Smooth muscle cell (in vitro differentiated cells): ENCODE measurements around the gene PDK1. TPM values are rescaled to one million over a fixed set of nuclear protein-coding genes. Genes with fewer than 3 reads are reported as not detected.

Experiments
- DNase-seq: peaks from one replicate; lab custom pipeline; 2025; ENCODE audit not compliant: unreplicated experiment; lab: John Stamatoyannopoulos, UW
- H2AFZ ChIP-seq: fragments of 200-600 bp; sonication (generic); 2 replicates; pipeline ENCODE4 v1.6.0; 2016; ENCODE audit warnings: antibody characterized with exemption, low read depth, mild to moderate bottlenecking
- H3F3A ChIP-seq: fragments of 200-600 bp; sonication (generic); 2 replicates; pipeline ENCODE4 v1.6.0; 2017; ENCODE audit warnings: antibody characterized with exemption, low read depth
- H3K27ac ChIP-seq: fragments of 200-600 bp; sonication (generic); 2 replicates; pipeline ENCODE4 v1.5.1; 2016; ENCODE audit warnings: low read depth, mild to moderate bottlenecking
- H3K27me3 ChIP-seq: fragments of 200-600 bp; sonication (generic); 2 replicates; pipeline ENCODE4 v1.6.1; 2016; ENCODE audit warnings: low read depth, mild to moderate bottlenecking
- H3K36me3 ChIP-seq: fragments of 200-600 bp; sonication (generic); 2 replicates; pipeline ENCODE4 v1.5.1; 2016; ENCODE audit warnings: low read depth
- H3K4me1 ChIP-seq: fragments of 200-600 bp; sonication (generic); 2 replicates; pipeline ENCODE4 v1.5.1; 2016; ENCODE audit warnings: low read depth
- H3K4me2 ChIP-seq: fragments of 200-600 bp; sonication (generic); 2 replicates; pipeline ENCODE4 v1.6.0; 2016; ENCODE audit warnings: mild to moderate bottlenecking
- H3K4me3 ChIP-seq: fragments of 200-600 bp; sonication (generic); 2 replicates; pipeline ENCODE4 v1.5.1; 2016; ENCODE audit warnings: mild to moderate bottlenecking
- H3K79me2 ChIP-seq: fragments of 200-600 bp; sonication (generic); 2 replicates; pipeline ENCODE4 v1.6.0; 2016; ENCODE audit warnings: low read depth, mild to moderate bottlenecking
- H3K9ac ChIP-seq: fragments of 200-600 bp; sonication (generic); 2 replicates; pipeline ENCODE4 v1.6.0; 2016; ENCODE audit warnings: low read depth
- H3K9me3 ChIP-seq: fragments of 200-600 bp; sonication (generic); replicated peaks from 2 replicates; pipeline ENCODE4 v1.5.1; 2016; ENCODE audit warnings: low read depth
- H4K20me1 ChIP-seq: fragments of 200-600 bp; sonication (generic); 2 replicates; pipeline ENCODE4 v1.6.0; 2016; ENCODE audit warnings: low read depth
- WGBS: methylation state at CpG from one replicate; pipeline ENCODE4 v1.1.7; 2016; ENCODE audit warnings: low lambda C conversion rate; 5-methylcytosine and 5-hydroxymethylcytosine counted together
- polyA plus RNA-seq: library from polyadenylated mRNA; unstranded; fragments of >200 nt; fragmentation: Nextera tagmentation; extraction: Ambion mirVana; gene quantifications from 2 replicates; pipeline ENCODE4 v1.2.1, GENCODE V29; 2016
- total RNA-seq: library from RNA; depleted of rRNA; stranded (reverse); fragments of >200 nt; gene quantifications from 2 replicates; pipeline ENCODE4 v1.2.3, GENCODE V29; 2014
- TF ChIP-seq, protein P1 (sequence below): fragments of 200-600 bp; sonication (generic); IDR thresholded peaks from 2 replicates; pipeline ENCODE4 v1.5.1; 2017; ENCODE audit warnings: borderline replicate concordance, mild to moderate bottlenecking, antibody characterized with exemption; ENCODE audit not compliant: insufficient read depth, poor library complexity, severe bottlenecking

Gene PDK1
- 33.9 and 39.5 TPM in 2 replicates for total RNA-seq
- polyA plus RNA-seq, result 18.0 and 29.1 TPM in 2 replicates

- H3K9ac ChIP-seq, result peak within 1 kb of the TSS; percentile 81
- WGBS, result 1% methylated on average over 62 of the region's 88 CpGs
Measured at GRCh38 chr2:172555522-172556283, at the start of gene PDK1. Gene PDK1, plus strand, starts transcription at chr2:172556090. Its CDS starts 61 bp downstream, at chr2:172556151.

DNA sequence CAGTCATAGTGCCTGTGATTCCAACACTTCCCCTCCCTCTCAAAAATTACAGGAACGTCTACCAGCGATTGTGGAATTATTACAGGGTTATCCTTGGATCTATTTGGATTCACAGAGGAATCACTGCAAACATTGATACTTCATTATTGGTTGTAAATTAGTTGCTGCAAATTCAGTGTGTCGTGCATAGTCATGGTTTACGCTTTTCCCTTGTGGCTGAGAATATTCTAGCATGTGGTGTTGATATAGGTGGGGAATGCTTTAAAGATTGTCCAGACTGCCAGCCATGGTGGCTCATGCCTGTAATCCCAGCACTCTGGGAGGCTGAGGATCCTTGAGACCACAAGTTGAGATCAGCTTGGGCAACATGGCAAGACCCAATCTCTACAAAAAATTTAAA lies 48.7 kb upstream of the PDK1 start:
- no peak for DNase-seq
- H3K79me2 ChIP-seq, result no peaks in the 10 kb centered on the region
- no peak overlapping the region for H2AFZ ChIP-seq
- no peak overlapping the region for H3K9ac ChIP-seq
- H3K9me3 ChIP-seq, result no peaks in the 10 kb centered on the region
- no peaks in the 10 kb centered on the region for H3K27me3 ChIP-seq
- H3F3A ChIP-seq, result no peaks in the 10 kb centered on the region
- WGBS, result 86% methylated on average over 4 of the region's 4 CpGs
- H3K4me1 ChIP-seq, result no peaks in the 10 kb centered on the region
- no peak overlapping the region for H3K27ac ChIP-seq
- no peak overlapping the region for H3K4me3 ChIP-seq
- no peak overlapping the region for H3K4me2 ChIP-seq
- no peaks in the 10 kb centered on the region for H3K36me3 ChIP-seq
- no peaks in the 10 kb centered on the region for H4K20me1 ChIP-seq
- TF ChIP-seq, protein P1, sequence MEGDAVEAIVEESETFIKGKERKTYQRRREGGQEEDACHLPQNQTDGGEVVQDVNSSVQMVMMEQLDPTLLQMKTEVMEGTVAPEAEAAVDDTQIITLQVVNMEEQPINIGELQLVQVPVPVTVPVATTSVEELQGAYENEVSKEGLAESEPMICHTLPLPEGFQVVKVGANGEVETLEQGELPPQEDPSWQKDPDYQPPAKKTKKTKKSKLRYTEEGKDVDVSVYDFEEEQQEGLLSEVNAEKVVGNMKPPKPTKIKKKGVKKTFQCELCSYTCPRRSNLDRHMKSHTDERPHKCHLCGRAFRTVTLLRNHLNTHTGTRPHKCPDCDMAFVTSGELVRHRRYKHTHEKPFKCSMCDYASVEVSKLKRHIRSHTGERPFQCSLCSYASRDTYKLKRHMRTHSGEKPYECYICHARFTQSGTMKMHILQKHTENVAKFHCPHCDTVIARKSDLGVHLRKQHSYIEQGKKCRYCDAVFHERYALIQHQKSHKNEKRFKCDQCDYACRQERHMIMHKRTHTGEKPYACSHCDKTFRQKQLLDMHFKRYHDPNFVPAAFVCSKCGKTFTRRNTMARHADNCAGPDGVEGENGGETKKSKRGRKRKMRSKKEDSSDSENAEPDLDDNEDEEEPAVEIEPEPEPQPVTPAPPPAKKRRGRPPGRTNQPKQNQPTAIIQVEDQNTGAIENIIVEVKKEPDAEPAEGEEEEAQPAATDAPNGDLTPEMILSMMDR, result no peak

More at GRCh38 chr2:172555522-172556283, at the start of gene PDK1:
- peaks cover 32% of the 10 kb centered on the region for H3K4me1 ChIP-seq
- peak; percentile 78 for DNase-seq
- peak within 1 kb of the TSS; percentile 94 for H3K4me2 ChIP-seq
- H3K79me2 ChIP-seq, result peaks cover 28% of the 10 kb centered on the region
- H3K4me3 ChIP-seq, result peak within 1 kb of the TSS; percentile 88
- H2AFZ ChIP-seq, result peak within 1 kb of the TSS; percentile 93
- peaks cover 42% of the 10 kb centered on the region for H4K20me1 ChIP-seq
- no peaks in the 10 kb centered on the region for H3K9me3 ChIP-seq
- TF ChIP-seq, protein P1, result no peak
- H3F3A ChIP-seq, result peaks cover 12% of the 10 kb centered on the region
- H3K36me3 ChIP-seq, result no peaks in the 10 kb centered on the region
- no peaks in the 10 kb centered on the region for H3K27me3 ChIP-seq
- peak within 1 kb of the TSS; percentile 75 for H3K27ac ChIP-seq

GRCh38 chr2:172510088-172510487 lies 45.8 kb upstream of the PDK1 start:
- no peak overlapping the region for H3K9ac ChIP-seq
- H3K4me1 ChIP-seq, result no peaks in the 10 kb centered on the region
- 95% methylated on average over 6 of the region's 6 CpGs for WGBS
- H3K27ac ChIP-seq, result no peak overlapping the region
- TF ChIP-seq, protein P1, result no peak
- H3K36me3 ChIP-seq, result no peaks in the 10 kb centered on the region
- H3F3A ChIP-seq, result no peaks in the 10 kb centered on the region
- H3K4me2 ChIP-seq, result no peak overlapping the region
- no peak for DNase-seq
- H3K9me3 ChIP-seq, result no peaks in the 10 kb centered on the region
- H3K4me3 ChIP-seq, result no peak overlapping the region
- H3K79me2 ChIP-seq, result no peaks in the 10 kb centered on the region
- H2AFZ ChIP-seq, result no peak overlapping the region
- no peaks in the 10 kb centered on the region for H4K20me1 ChIP-seq
- H3K27me3 ChIP-seq, result no peaks in the 10 kb centered on the region
